HG03280 (cell line): ENCODE measurements around the gene PLA1A.
A peak's percentile ranks its signal among the peaks of the same experiment; 100 is the strongest.

Experiments used
- ATAC-seq: cut with Tn5 transposase; IDR thresholded peaks from one replicate; pipeline ENCODE4 v1.9.1; 2021; ENCODE audit warnings: mild to moderate bottlenecking, moderate library complexity; ENCODE audit not compliant: unreplicated experiment

The PLA1A gene

DNA sequence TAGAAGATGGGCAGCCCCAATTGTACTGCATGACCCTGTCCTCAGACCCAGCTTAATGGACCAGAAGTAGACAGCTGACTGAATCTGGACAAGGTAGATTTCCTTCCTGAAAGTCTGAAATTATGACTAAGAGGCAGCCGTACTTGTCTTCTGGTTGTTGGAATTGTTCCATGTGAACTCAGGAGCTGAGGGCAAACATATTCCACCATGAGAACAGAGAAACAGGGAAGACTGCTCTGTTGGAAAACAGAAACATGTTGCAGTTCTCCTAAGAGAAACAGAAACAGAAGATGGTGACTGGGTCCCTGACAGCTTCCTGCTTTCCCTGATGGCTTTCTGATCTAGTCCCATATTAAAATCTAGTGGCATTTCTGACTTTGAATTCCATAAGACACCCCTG is 38.6 kb downstream of the PLA1A start:
- no peak for ATAC-seq

DNA sequence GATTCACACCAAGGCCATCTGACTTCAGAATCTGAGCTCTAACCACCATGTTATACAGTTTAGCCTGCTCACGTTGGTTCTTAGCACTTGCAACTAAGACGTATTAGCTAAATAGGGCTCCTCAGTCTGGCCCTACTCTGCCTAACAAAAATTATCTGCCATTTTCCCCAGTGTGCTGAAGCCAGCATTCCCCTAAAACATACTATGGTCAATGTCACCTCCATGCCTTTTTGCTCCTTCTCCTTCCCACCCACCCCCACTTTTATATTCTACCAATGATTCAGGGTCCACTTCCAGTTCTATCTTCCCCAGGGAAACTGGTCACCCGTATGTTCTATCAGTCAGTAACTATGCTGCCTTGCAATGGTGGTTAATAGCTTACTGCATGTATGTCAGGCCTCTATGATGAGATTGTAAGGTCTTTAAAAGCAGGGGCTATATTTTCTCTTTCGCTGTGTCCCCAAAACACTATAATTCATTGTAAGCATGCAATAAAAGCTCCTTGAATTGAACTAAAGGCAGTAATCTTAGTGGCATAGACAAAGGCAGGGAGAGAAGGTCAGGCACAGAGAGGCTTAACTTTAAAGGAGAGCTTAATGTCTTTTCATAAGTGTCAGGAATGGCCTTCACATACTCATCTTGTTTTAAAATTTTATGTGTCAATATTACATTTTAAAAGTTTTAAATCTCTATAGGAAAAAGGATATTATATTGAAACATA is 39.4 kb downstream of the PLA1A start:
- no peak for ATAC-seq

DNA sequence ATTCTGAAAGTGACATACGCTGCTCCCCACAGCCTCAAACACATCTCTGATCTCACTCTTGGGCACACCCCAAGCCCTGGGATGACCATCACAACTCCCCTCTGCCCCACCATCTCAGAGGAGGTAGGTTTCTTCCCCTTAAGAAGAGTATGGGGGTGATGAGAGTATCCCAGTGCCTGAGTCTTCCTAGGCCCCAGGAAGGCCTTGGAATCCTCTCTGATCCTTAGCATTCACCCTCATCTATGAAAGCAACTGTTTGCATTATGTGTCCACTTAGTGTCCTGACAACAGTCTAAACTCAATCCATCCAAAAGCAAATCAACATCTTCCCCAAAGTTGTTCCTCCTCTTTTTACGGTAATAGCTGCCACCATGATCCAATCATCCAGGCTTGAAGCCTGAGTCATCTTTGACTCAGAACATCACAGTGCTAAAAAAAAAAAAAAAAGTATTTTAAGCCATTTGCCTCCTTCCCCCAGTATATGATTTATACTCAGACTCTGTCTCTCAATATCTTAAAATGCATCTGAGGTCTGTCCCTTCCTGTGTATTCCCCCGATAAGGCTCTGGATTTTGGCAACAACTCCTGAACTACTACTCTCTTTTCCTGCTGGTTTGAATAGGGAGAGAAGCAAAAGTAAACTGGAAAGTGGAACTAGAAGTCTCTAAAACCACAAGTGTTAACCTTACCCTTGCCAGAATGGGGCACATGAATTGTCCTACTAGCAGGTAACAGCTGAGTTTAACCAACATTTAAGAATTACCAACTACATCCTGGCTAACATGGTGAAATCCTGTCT is 40.2 kb downstream of the PLA1A start:
- peak; percentile 39 for ATAC-seq

DNA sequence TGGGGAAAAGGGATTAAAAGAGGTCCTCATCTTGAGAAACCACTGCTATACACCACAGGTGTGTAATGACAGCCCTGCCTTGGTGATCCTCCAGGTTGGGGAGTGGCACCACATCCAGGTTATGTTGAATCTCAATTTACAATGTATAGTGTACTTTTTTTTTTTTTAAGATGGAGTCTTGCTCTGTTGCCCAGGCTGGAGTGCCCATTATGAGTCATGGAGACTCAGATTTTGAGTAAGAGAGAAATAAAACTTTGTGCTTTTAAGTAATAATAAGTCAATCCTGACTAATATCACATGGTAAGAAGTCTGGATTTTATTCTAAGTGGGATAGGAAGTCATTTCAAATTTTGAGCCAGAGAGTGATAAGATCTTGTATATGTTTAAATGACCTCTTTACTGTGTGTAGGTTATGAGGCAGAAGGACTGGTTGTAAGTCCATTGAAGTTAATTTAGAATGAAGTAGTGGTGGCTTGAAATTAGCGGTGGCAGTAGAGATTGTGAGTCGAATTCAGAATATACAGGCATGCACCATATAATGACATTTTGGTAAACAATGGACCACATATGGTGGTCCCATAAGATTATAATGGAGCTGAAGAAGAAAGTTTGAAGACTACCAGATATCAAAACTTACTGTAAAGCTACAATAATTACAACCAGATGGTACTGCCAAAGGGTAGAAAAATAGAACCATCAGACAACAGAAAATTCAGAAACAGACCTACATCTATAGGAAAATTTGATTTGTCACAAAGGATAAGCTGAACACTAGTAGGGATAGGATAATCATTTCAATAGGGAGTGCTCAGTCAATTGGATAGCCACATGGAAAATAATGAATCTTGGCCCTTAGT is 42.0 kb downstream of the PLA1A start:
- no peak for ATAC-seq

DNA sequence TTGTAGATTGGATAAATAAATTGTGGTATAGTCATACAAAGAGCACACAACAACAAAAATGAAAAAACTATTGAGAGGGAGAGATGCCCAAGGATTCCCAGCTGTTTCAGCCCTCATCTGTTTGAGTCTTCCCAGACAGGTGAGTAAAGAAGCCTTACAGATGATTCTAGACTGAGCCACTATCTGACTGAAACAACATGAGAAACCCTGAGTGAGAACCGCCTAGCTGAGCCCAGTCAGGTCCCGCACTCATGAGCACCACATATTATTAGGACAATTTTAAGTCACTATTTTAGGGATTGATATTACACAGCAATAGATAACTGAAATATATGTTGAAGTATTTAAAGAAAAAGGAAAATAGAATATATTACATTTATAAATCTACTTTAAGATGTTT is 43.7 kb downstream of the PLA1A start:
- no peak for ATAC-seq

DNA sequence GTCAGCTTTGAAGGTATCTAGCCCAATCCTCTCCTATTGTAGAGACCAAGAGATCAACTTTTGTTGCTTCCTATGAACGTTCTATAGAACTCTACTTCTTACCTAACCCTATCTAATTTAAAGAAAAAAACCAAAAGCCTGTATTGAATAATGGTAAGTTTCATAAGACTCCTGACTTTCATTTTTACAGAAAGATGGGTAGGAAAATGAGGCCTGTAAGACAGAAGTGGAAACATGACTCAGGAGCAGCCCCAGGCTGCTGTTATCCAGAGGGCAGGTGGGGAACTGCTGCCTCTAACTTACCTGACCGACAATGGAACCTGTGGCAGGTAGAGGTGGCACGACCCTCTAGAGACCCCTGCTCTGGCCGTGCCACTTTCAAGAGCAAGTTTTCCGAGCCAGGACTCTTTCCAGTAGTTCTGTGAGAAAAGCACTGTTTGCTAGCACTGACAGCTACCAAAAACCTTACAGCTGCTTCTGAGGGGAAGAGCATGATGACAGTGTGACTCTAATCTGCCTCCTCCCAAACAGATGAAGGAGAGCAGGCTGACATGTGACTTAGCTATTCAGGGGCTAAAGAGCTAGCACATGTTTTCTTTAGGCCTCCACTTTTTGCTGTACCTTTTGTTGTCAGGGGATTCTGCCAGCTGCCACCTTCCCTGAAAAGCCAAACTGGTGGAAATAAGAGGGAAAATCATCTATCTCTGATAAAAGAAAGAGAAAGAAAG is 45.2 kb downstream of the PLA1A start:
- ATAC-seq = no peak

DNA sequence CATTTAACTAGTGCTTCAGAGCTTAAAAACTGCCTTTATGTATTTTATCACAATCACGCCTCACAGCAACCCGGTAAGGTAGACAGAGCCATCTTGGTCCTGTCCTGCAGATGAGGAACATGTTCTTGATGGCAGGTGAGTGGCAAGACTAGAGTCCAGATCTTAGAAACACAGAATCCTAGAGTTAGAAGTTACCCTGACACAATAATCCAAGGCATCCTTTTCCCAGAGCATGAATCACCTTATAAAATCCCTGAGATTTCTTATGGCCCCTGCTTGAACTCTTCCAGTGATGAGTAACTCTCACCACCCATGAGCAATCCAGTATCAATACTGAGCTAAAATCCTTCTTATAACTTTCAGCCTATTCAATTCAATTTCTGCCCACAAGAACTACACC is 45.8 kb downstream of the PLA1A start:
- no peak for ATAC-seq

DNA sequence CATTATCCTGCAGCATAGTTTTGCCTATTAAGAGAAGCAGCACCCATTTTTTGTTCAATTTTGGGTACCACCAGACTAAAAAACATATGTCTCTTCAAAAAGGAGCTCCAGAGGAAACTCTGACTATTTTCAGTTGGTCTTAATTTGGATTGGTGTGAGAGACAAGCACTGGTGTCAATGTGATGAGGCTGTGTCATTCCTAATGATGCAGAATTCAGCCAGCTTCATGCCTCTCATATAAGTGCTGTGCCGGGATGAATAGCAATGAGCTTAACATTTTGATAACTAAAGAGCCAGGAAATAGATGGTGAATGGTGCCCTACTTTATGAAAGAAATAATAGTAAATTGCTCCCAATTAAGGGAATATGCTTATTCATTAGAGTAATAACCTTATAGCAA is 46.8 kb downstream of the PLA1A start:
- ATAC-seq = no peak

DNA sequence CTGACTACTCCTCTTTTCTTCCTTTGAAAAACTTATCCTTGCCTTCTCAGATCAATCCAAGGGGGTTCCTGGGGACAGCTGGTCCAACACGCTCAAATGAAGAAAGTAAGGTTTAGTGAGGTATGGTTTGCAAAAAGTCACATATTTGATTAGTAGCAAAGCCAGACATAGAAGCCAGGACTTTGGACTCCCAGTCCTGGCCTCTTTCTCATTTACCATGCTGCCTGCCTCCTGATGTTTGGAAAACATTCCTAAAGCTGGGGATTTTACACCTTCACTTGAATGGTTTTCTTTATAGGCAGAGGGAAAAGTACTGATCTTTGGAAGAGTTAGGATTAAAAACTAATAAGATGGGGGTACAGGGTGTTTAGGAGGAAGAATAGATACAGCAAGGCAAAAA is 48.1 kb downstream of the PLA1A start:
- ATAC-seq = no peak

DNA sequence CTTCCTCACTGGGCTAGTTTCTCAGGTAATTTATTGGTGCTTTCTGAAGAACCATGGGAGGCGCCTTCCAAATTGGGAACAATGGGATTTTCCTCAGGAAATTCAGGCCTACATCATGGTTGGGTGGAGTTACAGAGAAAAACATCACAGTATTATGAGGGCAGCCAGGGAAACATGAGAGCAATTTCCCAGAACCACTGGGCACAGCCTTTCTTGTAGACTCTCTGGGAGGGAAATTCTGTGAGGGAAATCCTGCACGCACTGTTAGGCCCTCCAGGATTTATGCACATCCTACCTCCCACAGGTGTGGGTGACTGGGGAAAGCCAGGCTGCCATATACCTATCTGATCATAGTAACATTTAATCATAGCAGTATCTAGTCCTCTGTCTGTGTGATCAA is 49.5 kb downstream of the PLA1A start:
- no peak for ATAC-seq

DNA sequence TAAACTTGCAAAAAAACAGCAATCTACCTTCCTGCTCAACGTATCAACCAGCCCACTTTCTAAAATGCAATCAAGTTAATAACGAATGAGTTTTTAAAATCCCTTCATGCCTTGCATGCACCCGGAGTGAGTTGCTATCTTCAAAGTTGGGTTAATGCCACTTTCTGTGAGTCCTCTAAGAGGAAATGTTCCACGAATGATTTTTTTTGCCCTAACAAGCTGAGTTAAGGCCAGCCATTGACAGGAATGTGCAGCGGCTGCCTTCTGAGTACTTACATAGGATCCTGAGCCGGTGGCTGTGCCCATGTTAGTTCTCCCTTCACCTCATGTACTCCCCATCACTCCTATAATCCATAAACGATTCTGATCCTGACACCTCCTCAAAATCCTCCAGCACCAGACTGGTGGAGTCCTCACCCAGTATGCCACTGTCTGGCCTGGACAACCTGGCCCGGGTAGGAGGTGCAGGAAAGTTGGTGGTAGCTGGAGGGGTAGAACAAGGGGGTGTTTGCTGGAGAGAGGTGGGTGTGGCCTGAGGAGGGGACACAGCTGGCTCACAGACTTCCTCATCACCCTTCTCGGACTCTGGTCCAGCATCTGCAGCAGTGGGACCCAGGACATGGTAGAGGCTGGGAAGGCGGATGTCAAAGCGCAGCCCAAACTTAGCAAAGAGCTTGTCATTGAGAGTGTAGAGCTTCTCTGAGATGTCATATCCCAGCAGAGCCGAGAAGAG is 50.3 kb downstream of the PLA1A start:
- no peak for ATAC-seq

DNA sequence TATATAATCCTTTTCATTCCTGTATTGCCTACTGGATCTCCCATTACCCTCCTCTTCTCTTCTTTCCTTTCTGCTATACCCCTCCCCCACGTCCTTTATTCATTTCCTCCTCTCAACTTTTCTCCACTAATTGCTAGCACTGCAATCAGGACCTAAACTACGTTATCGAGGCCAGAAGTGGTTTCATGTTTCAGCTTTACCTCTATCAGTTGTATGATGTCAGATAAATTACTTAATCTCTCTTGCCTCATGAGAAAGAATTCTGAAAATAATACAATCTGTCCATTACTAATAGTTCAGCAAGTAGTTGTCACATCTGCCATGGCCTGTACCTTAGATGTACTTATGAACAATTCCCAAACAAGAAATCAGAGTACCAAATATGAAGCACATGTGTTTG is 52.1 kb downstream of the PLA1A start:
- no peak for ATAC-seq

DNA sequence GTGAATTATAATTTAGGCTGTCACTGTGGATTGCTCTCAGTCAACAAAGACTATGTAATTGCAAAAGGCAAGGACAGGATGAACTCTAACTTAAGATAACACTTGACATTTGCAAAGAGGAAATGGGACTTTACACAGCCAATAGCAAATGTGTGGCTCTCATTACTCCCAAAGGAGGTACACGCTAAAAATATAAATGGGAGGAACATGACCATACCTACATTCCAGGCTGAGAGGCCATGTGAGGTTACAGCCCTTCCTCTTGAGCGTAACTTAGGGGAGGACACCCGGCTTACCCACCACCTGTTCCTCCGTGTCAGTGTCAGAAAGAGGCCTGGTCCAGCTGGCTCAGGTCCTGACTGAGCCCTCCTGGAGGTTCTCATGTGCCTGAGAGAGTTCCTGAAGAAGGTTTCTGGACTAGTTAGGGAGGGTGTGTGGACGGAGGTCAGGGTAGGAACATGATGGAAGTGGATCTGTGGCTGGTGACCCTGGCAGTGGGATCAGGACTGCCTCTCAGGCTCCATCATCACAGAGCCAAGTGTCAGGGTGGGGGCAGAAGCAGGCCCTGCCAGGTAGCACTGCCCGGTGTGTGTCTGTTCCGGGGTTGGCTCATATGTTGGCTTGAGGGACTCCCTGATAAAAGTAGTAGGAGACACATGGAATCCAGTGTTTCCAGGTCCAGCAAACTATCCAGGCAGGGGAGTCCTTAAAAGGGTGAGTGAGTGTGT is 54.8 kb downstream of the PLA1A start:
- ATAC-seq = no peak

DNA sequence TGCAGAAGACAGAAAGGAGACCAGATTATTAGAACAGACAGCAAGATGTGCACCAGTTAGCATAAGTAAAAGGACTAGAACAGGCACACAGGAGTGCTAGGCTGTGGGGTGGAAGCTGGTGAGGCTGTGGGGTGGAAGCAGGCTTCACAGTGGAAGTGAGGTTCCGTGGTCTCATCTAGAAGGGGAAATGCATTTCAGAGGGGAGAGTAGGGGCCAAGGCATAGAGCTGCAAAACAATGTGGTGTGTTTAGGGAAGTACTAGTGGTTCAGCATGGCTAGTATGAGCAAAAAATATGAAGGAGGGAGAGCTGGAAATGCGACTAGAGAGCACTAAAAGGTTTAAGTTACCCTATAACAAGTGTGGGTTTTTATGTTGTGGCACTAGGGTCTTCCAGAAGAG is 56.2 kb downstream of the PLA1A start:
- no peak for ATAC-seq

DNA sequence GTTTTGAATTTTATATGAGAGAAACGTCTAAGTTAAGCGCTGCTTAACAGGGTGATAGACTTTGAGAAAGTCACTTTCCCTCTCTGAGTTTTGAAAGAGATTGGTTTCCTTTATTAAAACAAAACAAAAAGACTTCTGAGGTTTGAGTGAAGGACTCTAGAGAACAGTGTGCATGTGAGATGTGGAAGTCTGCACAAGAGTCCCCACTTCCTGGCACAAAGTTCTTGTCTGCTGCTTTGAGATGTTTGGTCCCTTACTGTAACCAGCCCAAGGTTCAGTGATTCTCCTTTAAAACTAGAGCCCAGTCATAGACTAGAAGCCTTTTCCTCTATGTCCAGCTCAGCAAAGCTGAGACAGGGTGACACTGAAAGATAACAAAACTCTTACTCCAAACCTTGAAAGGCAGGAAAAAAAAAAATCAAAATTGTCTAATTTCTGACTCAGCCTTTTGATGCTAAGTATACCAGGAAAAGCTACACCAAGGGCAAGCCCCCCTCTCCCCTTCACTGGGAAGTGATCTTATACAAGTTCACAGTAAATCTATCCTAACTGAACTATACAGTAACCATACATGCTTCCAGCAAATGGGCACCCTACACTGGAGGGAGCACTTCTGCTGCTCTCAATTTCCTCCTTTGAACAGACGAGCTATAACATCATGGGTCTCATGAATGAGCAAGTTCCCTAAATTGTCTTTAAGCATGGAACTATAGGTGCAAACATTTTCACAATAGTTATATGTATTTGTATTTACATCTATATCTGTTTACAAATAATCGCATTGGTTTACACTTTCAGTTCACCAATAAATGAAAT is 60.4 kb downstream of the PLA1A start:
- ATAC-seq = peak; percentile 42

DNA sequence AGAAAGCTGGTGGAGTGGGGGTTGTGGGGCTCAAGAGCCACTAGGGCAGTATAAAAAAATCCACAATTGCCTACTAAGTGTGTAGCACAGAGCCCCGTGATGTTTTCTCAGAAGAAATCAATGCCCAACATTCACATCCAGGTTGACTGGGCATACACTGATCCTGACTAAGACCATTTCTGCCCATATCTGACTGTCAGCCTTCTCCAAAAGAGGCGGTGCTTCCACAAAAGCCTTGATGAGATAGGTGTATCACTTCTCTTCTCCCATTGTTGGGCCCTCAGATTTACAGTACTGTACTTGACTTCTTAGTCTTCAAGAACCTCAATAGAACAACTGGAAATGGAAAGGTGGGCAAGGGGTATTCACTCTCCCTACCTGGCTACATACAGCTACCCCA is 61.3 kb downstream of the PLA1A start:
- ATAC-seq = no peak

DNA sequence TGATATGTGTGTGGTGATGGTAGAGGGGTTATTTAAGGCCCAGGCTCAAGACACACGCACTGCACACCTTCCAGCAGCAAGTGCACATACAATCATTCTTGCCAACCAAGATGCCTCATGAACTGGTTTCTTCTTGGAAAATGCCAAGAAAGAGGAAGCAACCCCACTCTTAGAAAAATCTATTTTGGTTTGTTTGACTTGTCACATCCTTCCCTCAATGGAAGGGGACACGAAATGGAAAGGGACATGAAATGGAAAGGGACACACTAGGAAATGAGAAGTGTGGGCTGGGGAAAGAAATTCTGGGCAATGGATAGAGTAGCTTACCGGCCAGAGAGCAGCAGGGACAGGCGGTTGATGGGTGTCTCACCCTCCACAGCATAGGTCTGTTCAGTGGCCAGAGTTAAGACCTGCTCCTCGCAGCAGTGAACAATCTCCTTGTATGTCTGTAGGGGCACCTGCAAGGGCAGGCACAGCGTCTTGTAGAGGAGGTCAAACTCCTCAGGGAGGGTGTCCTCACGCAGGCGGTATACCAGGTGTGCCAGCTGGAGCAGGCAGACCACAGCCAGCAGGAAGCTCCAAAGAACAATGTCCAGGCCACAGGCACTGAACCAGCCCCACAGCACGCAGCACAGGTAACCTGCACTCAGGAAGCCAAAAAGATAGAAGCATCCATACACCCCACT is 62.1 kb downstream of the PLA1A start:
- no peak for ATAC-seq
